Stomach (tissue), 4 donors: ENCODE data around the gene PRKG1.

Experiments
- CTCF ChIP-seq, 7 experiments: fragments of 450-650 bp in 4 of 7; fragments of 200-600 bp in 3 of 7; sonication (generic) in 3 of 7; IDR thresholded peaks; one replicate each; pipeline ENCODE4 v1.5.1; 2016 to 2019; ENCODE audit warnings: antibody characterized with exemption in 7 of 7, control low read depth in 2 of 7, mild to moderate bottlenecking in 1 of 7
- EP300 ChIP-seq: sonication (generic); formaldehyde crosslinking; IDR thresholded peaks from one replicate; pipeline ENCODE4 v1.6.1; 2017; ENCODE audit warnings: antibody characterized with exemption
- POLR2A ChIP-seq, 4 donors: fragments of 450-650 bp; IDR thresholded peaks; one replicate each; pipeline ENCODE4 v1.6.1; 2016; ENCODE audit warnings: antibody characterized with exemption in 4 of 4, control low read depth in 2 of 4, mild to moderate bottlenecking in 1 of 4, moderate library complexity in 1 of 4

- TF ChIP-seq CTCF (IDR thresholded peaks at IDR 0.05) (no peak), EP300 (no peak), POLR2A (IDR thresholded peaks at IDR 0.05) (no peak)
These were observed 429.1 kb downstream of the PRKG1 start for GRCh38 chr10:51503378-51503777.
